Ovary (tissue), 9 donors: ENCODE measurements around the gene OLAH. TPM values are rescaled to one million over a fixed set of nuclear protein-coding genes. Genes with fewer than 3 reads are reported as not detected.

Source experiments
- DNase-seq, 5 donors: peaks; one replicate each; pipeline ENCODE4 v3.0.0-alpha.2; 2019 to 2020
- H3K27ac ChIP-seq, 2 donors: fragments of 200-600 bp; one replicate each; pipeline versions ENCODE4 v1.5.1 to v1.8.0; 2019 to 2022
- H3K27me3 ChIP-seq: fragments of 200-600 bp; one replicate; pipeline ENCODE4 v1.8.0; 2022
- H3K36me3 ChIP-seq: fragments of 200-600 bp; sonication (generic); one replicate; pipeline ENCODE4 v1.5.1; 2019
- H3K4me1 ChIP-seq: one replicate; pipeline ENCODE4 v1.8.1; 2013; ENCODE audit warnings: mild to moderate bottlenecking, moderate library complexity; ENCODE audit not compliant: insufficient read depth
- H3K4me3 ChIP-seq: fragments of 200-600 bp; sonication (generic); one replicate; pipeline ENCODE4 v1.5.1; 2017
- H3K9me3 ChIP-seq, 2 donors: fragments of 200-600 bp in 1 of 2; sonication (generic) in 1 of 2; one replicate each; pipeline versions ENCODE4 v1.5.1 to v1.8.1; 2013 to 2019; ENCODE audit warnings: mild to moderate bottlenecking in 1 of 2, moderate library complexity in 1 of 2
- CTCF ChIP-seq, 3 donors: fragments of 450-650 bp in 2 of 3; fragments of 200-600 bp in 1 of 3; IDR thresholded peaks; one replicate each; pipeline versions ENCODE4 v1.5.1 to v1.8.0; 2016 to 2022; ENCODE audit warnings: antibody characterized with exemption in 3 of 3, mild to moderate bottlenecking in 1 of 3
- EP300 ChIP-seq: sonication (generic); formaldehyde crosslinking; IDR thresholded peaks from one replicate; pipeline ENCODE4 v1.6.1; 2017; ENCODE audit warnings: antibody characterized with exemption
- POLR2A ChIP-seq: fragments of 450-650 bp; IDR thresholded peaks from one replicate; pipeline ENCODE4 v1.6.1; 2017; ENCODE audit warnings: antibody characterized with exemption, mild to moderate bottlenecking, moderate library complexity
- WGBS, 3 donors: extraction: QIAGEN DNeasy Blood & Tissue Kit in 1 of 3; methylation state at CpG; one replicate each; pipeline versions ENCODE4 v1.1.5 to v1.1.7; 2013 to 2017; 5-methylcytosine and 5-hydroxymethylcytosine counted together
- intact Hi-C, 4 donors: fragments of 100-400 bp; cut with DNase I; formaldehyde crosslinking; loops; one replicate each; pipeline versions ENCODE4 v1.11.0 to v1.15.1; 2022 to 2023
- polyA plus RNA-seq, 2 donors: library from polyadenylated mRNA; stranded (reverse); fragments of 200-250 nt in 1 of 2; fragments of 350-450 nt in 1 of 2; fragmentation: Illumina TruSeq in 1 of 2; extraction: RNeasy Lipid Tissue Mini Kit (QIAGEN cat#74804) in 1 of 2; gene quantifications; one replicate each; pipeline ENCODE4 v1.2.3, GENCODE V29; 2013 to 2014
- total RNA-seq, 7 donors: library from RNA; depleted of rRNA in 2 of 7; stranded (reverse); fragments of >200 nt in 2 of 7; fragmentation: NEBNext Ultra II Directional in 3 of 7; extraction: Animal tissue kit (Norgen Biotek cat#: 25700) in 3 of 7; gene quantifications; one replicate each; pipeline versions ENCODE4 v1.1.0 to v1.2.4, GENCODE V29; 2016 to 2023
- donor health status: DM: no; HTN: no; CAD: no; lungs with moderate emphysema.
- donor health status: DM: no; HTN: no; CAD: no.
- donor health status: Bipolar disorder and iron deficiency.
- donor health status: DM: yes; HTN: yes; CAD: no.
- donor health status: DM: no; HTN: no; CAD: no.
- donor health status: DM: yes; HTN: yes; CAD: no.

The OLAH gene
- total and polyA plus RNA-seq, 9 donors: 0.23 to 0.48 (median 0.40) TPM; not detected in 6

- H3K27ac ChIP-seq: no peak overlapping the region
Observed at GRCh38 chr10:15106352-15107013, 62.7 kb downstream of the OLAH start.

GRCh38 chr10:15112657-15113056 is 68.9 kb downstream of the OLAH start:
- no peak overlapping the region for H3K27ac ChIP-seq
- H3K36me3 ChIP-seq: no peaks in the 10 kb centered on the region
- H3K4me1 ChIP-seq: no peaks in the 10 kb centered on the region
- intact Hi-C loops: no loop called here
- no peak overlapping the region for H3K4me3 ChIP-seq
- TF ChIP-seq CTCF (IDR thresholded peaks at IDR 0.05): no peak
- TF ChIP-seq EP300: no peak
- no peak for TF ChIP-seq POLR2A
- no peaks in the 10 kb centered on the region for H3K9me3 ChIP-seq
- no peak for DNase-seq
- H3K27me3 ChIP-seq: no peaks in the 10 kb centered on the region
- WGBS, 3 donors: 92 to 93% (median 92%) methylated on average over 13 of the region's 13 CpGs

More at GRCh38 chr10:15106352-15107013, 62.7 kb downstream of the OLAH start:
- 51 to 53% (median 53%) methylated on average over 8 of the region's 8 CpGs for WGBS, 3 donors
- TF ChIP-seq CTCF (IDR thresholded peaks at IDR 0.05) (peak; percentile 46 to 70 (median 50)), EP300 (no peak)
- Histone ChIP-seq H3K4me1 (no peaks in the 10 kb centered on the region), H3K4me3 (no peak overlapping the region), H3K9me3 (no peaks in the 10 kb centered on the region), H3K27me3 (no peaks in the 10 kb centered on the region), H3K36me3 (no peaks in the 10 kb centered on the region)
- DNase-seq: peak; percentile 30 to 67 (median 55)
- intact Hi-C loops: no loop called here

- no peaks in the 10 kb centered on the region for H3K27me3 ChIP-seq
- intact Hi-C loops: no loop called here
- H3K27ac ChIP-seq: no peak overlapping the region
- no peak for DNase-seq
- H3K4me1 ChIP-seq: no peaks in the 10 kb centered on the region
- no peak for TF ChIP-seq EP300
- TF ChIP-seq CTCF (IDR thresholded peaks at IDR 0.05): no peak
- no peak for TF ChIP-seq POLR2A
- H3K36me3 ChIP-seq: no peaks in the 10 kb centered on the region
- 86 to 93% (median 89%) methylated on average over 4 of the region's 4 CpGs for WGBS, 3 donors
- H3K9me3 ChIP-seq: no peaks in the 10 kb centered on the region
- no peak overlapping the region for H3K4me3 ChIP-seq
Observed at GRCh38 chr10:15113766-15114165, 70.0 kb downstream of the OLAH start.

- H3K36me3 ChIP-seq: no peaks in the 10 kb centered on the region
- no peak overlapping the region for H3K4me3 ChIP-seq
- TF ChIP-seq CTCF (IDR thresholded peaks at IDR 0.05) (no peak), POLR2A (no peak), EP300 (no peak)
- no peaks in the 10 kb centered on the region for H3K4me1 ChIP-seq
- no peak overlapping the region for H3K27ac ChIP-seq
- no peaks in the 10 kb centered on the region for H3K9me3 ChIP-seq
- H3K27me3 ChIP-seq: no peaks in the 10 kb centered on the region
- WGBS, 3 donors: 95 to 97% (median 96%) methylated on average over 5 of the region's 5 CpGs
- intact Hi-C loops: no loop called here
- DNase-seq: no peak
Observed at GRCh38 chr10:15116225-15116624, 72.5 kb downstream of the OLAH start.
